GM19238 (cell line): ENCODE results near the gene BZW1.
A peak's percentile ranks its signal among the peaks of the same experiment; 100 is the strongest.

Experiments used
- DNase-seq: peaks from one replicate; pipeline ENCODE4 v3.0.0; 2011; ENCODE audit warnings: low spot score; ENCODE audit not compliant: insufficient read length

BZW1 gene

DNA sequence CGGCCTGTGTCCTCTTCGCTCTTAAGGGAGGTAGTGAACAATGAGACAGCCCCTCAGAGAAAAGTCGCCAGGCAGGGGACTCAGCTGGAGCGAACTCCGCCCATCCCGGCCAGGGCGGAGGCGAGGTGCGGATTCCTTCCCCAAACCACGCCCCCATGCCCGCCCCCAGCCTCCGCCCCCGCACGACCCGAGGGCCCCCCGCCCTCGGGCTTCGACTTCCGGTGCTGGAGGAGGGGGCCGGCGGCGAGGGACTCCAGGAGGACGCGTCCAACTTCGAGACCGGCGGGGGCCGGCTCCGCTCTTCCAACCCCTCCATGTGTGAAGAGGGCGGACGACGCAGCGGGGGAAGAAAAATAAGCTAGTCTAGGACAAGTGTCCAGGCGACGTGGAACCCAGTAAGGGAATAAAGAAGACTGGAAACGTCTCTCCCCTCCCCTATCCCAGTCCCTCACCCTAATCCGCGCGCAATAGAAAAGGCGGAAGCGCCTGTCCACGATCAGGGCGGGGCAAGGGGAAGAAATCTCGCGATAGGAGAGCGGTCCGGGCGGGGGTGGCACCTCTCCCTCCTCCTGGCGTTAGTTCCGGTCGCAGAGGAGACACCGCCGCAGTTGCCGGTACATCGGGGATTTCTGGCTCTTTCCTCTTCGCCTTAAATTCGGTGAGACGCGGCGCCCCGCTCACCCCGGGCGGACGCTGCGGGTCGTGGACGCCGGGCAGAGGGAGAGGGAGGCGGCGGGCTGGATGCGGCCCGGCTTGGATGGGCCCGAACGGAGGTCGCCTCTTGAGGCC, at the start of gene BZW1:
BZW1 (plus strand) TSS at position 578 of the 789 bp plus-strand sequence. CDS start 1,308 bp downstream, outside the sequence.
- DNase-seq: peak; percentile 91

DNA sequence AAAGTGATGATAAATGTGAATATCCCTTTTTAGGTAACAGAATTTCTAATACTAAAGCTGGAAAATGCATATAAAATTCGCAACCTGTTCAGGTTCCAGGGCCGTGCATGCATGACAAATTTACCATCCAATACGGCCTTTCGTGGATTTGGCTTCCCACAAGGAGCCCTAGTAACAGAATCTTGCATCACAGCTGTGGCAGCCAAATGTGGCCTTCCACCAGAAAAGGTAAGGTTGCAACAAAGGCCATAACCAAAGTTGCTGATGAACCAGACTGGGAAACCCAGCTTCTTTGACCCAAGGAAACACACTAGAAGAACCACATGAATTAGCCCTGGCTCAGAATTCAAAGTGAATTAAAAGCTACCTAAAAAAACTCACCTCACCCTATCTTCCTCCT, 49.6 kb upstream of the BZW1 start:
- no peak for DNase-seq

DNA sequence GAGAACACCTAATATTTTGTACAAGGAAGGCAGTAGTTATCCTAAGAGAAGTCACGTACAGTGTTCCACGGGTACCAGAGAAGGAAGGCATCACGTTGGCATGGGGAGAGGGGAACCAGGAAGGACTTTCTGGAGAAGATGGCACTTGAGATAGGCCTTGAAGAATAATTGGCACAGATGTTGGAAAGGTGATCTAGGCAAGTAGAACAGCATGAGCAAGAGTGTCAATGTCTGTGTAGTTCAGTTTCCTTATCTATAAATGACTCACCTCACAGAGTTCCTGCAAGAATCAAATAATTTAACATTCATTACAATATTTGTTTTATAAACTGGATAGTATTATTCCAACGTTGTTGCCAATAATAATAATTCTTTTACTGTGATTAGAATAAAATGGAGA, 48.3 kb upstream of the BZW1 start:
- no peak for DNase-seq

DNA sequence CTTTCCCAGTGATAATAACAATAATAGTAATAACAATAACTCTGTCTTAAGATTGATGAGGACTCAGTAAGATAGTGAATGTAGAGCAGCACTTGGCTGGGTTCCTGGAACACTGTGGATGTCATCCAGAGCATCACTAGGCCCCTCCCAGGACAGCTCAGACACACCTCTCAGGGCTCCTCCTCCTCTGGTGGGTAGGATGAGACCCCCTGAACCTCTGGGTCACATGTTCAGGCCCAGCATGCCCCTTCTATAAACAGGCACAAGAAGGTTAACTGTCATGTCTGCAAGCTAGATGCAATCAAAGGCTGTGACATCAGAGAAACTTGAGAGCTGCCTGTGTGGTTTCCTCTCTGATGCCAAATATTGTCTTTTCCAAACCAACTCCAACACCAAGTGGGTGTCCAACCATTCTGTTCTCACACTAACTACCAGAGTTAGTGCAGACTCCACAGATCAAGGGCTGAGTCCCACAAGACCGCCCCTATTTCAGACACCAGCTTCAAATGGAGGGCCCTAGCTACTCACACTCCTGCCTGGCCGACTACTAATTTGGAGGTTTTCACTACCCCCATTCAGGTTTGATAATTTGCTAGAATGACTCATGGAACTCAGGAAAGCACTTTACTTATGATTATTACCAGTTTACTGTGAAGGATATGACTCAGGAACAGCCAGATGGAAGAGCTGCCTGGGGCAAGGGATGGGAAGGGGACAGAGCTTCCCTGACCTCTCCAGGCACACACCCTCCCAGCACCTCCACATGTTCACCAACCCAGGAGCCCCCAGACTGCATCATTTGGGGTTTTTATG, 46.4 kb upstream of the BZW1 start:
- DNase-seq: no peak

DNA sequence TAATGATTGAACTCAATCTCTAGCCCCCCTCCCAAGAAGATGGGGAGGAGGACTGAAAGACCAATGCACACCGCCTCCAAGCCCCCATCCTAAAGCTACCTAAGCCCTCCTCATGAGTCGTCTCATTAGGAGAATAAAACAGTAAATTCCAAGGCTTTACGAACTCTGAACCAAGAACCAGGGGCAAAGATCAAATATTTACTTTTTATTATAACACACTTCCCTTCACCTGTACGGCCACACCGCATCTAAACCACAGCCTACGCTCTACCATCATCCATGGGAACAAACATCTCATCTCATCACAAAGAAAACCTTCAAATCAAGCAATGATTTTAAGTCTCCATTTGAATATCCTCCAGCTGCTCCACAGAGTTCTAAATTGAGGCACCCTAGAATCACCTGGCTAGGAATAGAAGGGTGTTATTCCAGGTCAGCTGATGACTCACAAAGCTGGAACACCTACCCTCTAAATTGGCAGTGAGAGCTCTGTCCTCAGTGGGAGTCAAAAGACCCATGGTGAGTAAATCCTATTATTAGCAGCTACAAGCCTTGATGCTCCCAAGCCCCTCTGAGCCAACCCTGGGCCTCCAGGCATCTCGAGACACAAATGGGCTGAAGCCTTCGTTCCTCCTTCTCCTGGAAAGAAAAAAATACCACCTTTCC, 45.6 kb upstream of the BZW1 start:
- no peak for DNase-seq

DNA sequence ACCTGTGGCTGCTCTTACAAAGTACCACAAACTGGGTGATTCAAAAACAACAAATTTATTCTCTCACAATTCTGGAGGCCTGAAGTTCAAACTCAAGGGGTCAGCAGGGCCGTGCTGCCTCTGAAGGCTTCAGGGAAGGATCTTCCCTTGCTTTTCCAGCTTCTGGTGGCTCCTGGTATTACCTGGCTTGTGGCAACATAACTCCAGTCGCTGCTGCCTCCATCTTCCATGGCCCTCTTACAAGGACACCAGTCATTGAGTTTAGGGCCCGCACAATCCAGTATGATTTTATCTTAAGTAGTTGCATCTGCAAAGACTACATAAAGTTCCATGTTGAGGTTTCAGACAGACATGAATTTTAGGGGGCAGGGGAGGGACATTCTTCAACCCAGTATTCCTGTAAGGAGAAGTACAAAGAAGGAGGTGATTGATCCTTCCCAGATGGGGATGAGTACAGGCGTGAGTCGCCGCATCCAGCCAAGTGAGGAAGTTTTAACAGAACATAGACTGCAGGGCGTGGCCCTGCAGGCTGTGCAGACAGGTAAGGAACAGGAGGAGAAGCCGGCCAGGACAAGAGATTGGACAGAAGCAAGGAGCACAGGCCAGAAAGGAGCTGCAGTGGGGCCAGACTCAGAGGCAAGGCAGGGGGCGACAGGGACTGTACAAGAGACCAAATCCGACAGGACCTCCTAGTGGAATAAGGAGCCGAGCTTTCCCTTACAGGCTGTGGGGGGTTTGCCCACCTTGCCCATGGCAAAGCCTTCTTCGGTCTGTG, 44.4 kb upstream of the BZW1 start:
- no peak for DNase-seq

DNA sequence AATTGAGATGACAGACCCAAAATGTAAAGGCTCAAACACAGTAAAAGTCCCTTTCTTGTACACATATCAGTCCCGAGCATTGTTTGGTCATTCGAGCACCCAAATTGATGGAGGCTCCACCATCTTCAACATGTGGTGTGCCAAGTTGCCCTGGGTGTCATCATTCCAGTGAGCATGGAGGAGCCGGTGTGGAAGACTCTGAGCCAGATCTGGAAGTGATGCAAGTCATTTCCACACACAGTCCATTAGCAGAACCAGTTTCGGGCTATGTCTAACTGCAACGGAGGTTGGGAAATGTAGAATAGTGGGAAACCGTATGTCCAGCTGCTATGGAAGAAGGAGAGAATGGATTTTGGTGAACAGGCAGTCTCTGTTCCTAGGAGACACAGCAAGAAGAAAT, 40.9 kb upstream of the BZW1 start:
- DNase-seq: no peak

DNA sequence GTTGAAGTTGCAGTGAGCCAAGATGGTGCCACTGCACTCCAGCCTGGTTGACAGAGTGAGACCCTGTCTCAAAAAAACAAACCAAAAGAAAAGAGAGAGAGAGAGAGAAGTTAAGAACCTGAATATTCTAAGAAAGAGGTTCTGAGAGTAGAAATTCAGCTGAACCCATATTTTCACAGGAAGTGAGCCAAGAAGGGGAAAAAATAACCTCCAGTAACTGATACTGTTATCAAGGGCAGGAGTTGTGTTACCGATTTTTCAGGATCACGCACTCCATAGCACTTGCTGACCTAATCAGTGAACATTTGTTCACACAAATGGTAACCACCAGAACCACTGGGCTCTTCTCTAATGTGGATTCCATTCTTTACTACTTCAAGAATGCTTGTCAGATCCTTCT, 39.1 kb upstream of the BZW1 start:
- no peak for DNase-seq

DNA sequence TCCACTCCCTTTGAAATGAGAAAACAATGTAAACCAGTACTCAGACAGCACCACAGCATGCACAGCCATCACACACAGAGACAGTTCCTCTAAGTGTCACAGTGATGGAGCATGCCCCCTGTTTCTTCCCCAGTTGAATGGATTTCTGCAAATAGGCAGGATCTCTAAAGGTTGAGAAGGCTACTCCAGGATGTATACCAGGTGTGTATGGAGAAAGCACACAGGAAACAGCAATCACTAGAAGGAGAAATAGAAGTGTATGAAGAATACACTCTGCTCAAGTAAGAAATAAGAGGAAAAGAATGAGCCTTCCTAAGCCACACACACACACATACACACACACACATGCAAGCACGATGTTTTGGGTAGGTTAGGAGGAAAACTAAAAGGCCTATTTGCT, 38.6 kb upstream of the BZW1 start:
- no peak for DNase-seq

DNA sequence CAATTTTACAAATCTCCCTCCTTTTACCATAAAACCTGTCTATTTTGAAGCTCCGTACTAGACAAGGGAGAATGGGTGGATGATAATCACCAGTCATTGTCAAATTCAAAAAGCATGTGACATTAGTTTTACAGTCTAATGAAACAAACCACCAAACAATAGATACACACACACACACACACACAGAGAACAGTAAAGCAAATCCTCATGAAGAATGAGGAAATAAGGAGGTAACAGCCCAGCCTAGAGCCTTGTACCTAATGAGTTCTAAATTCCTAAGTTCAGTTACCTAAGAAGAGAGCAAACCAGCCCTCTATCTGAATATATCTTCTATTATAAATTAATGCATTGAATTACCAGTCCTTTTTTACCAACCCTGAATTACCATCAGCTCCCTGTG, 36.8 kb upstream of the BZW1 start:
- DNase-seq: no peak

DNA sequence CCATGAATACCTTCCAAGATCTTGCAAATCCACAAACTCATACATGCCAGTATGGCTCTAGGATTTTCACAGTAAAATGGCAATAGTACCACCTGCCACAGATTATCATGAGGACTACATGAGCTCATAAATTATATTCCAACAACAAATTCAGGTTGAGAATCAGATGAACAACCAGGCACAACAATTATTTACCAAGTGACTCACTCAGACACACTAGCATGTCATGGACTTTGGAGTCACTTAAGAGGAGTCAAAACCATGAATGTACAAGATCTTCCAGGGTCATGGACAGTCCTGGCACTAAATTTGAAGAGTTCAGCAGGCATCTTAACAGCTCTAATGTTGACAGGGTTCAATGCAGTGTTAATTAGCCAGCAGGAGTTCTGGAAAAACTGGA, 34.4 kb upstream of the BZW1 start:
- no peak for DNase-seq

DNA sequence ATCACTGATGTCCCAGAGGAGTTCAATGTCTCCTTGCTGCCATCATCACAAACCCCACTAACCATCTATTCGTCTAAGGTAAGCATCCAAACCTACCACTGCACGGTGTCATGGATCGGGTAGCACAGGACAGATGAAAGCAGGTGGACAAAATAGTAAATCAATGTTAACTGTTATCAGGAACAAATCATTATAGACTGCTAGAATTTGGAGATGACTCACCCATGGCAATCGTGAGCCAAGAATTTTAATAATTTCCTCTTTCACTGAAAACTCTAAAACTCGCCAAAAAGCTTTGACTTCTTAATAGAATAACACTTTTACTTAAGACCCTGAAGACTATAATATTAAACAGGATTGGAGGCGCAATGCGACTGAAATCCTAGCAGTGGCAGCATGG, 33.7 kb upstream of the BZW1 start:
- DNase-seq: no peak

DNA sequence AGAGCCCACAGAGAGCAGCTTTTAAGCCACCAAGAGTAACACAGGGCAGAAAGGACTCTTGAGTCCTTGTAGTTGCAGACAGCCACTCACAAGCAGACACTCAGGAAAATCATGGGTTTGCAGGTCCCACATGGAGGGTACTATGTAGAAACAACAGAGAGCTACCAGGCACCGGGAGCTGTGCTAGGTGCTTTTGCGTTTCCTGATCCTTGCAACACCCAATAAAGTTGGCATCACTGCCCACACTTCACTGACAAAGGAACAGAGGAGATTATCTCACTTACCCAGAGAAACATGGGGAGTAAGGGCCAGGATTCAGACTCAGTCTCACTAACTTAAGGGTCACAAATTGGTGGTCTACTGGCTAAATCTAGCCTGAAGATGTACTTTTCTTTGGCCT, 32.5 kb upstream of the BZW1 start:
- DNase-seq: no peak

DNA sequence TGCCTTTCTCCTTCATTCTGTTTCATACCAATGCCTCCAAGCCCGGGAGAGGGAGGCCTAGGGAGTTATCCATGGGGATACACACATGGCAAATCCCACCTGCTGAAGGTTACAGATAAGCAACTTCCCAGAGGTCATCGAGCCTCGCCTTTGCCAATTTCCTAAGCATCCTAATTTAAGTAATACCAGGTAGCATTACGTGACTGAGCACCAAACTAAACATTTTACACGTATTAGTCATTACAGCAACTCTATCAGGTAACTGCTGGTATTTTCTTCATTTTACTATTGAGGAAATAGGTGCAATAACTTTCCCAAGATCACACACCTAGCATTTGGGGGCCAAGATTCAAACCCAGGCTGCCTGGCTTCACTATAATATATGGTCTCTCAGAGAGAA, 30.1 kb upstream of the BZW1 start:
- DNase-seq: no peak

DNA sequence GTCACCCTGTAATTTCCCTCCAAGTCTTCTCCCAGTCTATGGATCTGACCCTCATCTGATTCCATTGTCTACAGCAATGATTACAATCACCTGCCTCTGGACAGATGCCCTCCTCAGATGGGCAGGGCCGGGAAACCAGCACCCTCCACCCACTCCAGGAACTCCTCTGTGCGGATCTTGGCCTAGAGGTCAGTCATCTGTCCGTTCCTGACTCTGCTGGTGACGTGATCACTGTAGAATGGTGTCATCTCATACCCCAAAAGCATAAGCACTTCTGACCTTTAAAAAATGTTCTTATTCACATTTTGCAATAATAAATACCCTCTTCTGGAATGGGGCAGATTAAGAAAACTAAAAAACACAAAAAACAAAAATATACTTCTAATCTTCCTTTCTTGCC, 29.5 kb upstream of the BZW1 start:
- no peak for DNase-seq

DNA sequence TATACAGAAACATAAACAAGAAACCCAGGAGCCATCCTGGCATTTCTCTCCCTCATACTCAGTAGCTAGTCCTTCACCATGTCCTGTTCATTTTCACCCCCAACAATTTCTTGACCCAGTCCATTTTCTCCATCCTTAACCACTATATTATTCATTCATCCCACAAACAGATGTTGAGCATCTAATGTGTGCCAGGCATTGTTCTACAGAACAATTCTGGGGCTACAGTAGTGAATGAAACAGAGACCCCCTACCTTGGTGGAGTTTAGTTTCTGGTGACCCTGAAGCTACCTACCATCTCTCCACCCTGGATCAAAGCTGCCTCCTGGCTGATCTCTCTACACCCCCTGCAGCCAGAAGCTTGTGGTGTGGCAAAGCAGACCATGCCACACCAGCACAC, 27.5 kb upstream of the BZW1 start:
- no peak for DNase-seq

DNA sequence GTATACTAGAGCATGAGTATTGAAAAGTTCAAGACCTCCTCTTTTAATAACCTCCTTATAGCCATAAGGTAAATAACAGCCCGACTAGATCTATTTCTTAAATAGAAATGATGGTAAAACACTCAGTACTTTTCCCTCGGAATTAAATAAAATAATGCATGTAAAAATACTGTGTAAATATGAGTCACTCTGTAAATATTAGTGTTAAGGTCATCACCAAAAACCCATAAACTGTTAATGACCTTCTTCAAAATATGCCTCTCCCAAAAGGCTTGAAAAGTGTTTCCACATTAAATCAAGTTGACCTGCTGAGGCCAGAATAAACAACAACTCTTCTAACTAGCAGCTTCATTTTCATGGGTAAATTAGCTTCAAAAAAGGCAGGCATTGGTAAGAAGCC, 25.3 kb upstream of the BZW1 start:
- no peak for DNase-seq

DNA sequence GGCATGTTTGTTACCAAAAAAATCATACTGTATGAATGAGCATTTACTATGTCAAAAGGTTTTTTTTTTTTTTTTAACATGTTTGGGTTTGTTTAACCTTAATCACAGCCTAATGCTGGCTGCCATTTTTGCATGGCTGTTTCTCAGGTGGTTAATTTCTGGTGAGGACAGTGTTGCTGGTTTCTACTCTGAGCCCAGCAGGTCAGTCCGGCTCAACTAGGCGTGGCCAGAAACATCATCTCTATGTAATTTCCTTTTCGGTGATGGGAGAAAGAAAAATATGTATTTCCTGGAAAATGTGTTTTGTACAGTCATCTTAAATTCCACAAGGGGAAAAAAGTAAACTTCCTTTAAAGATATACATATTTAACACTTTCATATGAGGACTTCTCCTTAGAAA, 24.9 kb upstream of the BZW1 start:
- DNase-seq: no peak

DNA sequence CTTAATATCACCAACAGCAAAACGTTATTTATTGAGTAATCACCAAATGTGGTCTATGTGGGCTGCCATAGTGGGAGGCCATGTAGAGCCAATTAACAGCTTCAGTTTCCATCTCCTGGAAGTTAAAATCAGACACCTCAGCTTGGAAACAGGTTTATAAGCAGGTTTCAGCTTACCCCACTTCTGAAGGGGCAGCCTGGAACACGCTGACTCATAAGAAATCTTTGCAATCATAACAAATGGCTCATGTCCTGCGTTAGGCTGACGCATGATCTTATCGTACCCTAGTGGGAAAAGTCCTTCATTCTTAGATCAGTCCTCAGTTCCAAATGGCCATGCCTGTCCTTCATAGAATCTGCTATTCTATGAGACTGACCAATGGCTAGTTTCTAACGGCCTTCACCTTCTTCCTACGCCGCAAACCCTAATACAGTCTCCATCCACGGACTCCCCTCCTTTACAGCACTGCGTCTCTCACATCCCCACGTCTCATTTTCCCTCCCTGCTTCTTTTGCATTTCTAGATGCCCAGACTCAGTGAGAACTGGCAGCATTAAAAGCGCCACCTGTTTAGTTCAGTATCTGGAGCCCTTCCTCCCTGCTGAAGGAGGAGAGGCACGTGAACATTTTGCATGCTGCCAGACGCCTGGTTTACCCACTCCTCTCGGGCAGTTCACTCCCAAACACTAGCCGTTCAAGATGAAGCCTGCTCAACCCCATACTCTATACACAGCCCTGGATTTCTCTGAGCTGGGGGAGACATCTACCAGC, 24.2 kb upstream of the BZW1 start:
- DNase-seq: no peak

DNA sequence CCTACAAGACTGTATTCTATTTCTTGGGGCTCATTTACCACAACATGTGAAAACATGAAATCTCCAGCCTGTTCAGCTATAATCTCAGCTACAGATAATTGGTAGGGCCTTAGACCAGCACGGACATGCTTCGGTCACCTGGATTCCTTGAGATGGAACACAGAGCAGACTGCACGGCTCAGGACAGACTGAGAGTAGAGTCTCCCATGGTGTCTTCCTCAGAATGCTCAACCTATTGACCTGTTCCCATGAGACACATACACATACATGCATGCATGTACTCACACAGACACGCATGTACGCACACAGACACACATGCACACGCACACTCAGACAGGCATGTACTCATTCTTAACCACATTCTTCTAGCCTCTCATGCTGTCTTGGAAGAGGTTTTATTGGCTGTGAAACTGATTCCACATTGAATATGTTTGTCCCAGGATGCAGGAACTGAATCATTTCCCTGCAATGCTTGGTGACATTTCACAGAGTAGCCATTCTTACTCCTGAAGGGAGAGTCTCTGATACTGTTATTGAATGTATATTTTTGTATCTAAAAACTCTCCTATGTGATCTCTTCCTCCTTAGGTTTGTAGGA, 23.5 kb upstream of the BZW1 start:
- no peak for DNase-seq
